Measurements from ENCODE around the gene THG1L.

DNA sequence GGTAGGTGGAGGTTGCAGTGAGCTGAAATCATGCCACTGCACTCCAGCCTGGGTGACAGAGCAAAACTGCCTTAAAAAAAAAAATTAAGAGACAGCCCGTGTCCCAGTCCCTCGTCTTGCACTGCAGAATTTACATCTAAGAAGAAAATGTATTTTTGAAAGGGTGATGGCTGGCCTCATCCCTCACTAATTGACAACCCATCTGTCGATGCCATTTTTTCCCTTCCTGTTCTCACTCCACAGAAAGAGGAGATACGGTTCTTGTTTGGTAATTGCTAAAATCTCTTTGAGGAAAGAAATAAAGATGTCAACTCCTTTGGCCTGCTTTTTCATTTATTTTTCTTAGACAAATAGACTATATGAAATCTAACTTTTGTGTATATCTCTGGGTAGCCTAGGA lies 9.9 kb downstream of the THG1L start:
- TF ChIP-seq, protein P1, sequence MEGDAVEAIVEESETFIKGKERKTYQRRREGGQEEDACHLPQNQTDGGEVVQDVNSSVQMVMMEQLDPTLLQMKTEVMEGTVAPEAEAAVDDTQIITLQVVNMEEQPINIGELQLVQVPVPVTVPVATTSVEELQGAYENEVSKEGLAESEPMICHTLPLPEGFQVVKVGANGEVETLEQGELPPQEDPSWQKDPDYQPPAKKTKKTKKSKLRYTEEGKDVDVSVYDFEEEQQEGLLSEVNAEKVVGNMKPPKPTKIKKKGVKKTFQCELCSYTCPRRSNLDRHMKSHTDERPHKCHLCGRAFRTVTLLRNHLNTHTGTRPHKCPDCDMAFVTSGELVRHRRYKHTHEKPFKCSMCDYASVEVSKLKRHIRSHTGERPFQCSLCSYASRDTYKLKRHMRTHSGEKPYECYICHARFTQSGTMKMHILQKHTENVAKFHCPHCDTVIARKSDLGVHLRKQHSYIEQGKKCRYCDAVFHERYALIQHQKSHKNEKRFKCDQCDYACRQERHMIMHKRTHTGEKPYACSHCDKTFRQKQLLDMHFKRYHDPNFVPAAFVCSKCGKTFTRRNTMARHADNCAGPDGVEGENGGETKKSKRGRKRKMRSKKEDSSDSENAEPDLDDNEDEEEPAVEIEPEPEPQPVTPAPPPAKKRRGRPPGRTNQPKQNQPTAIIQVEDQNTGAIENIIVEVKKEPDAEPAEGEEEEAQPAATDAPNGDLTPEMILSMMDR (IDR thresholded peaks at IDR 0.05) = no peak
- no peak for TF ChIP-seq POLR2A (IDR thresholded peaks at IDR 0.05)
